Natural killer cell (primary cell): ENCODE measurements around the gene TWSG1. TPM values are rescaled to one million over a fixed set of nuclear protein-coding genes. Genes with fewer than 3 reads are reported as not detected.

Experiments
- ATAC-seq, 3 donors: fragments of 150-1000 bp in 2 of 3; fragments of 200-7000 bp in 1 of 3; cut with Tn5 transposase; 1 replicate in 1 of 3; 2 replicates in 2 of 3; pipeline ENCODE4 v1.10.0; 2021; ENCODE audit warnings: mild to moderate bottlenecking in 2 of 3, moderate library complexity in 2 of 3
- DNase-seq, 2 donors: peaks; one replicate each; pipeline versions ENCODE4 v3.0.0 to v3.0.0-alpha.2; 2013 to 2021; ENCODE audit warnings: mixed read lengths in 1 of 2
- H3K27ac ChIP-seq: one replicate; pipeline ENCODE4 v1.5.1; 2013; ENCODE audit warnings: mild to moderate bottlenecking, low read length
- H3K27me3 ChIP-seq: one replicate; pipeline ENCODE4 v1.6.1; 2013; ENCODE audit warnings: low read length; ENCODE audit not compliant: control insufficient read depth, insufficient read depth
- H3K36me3 ChIP-seq: one replicate; pipeline ENCODE4 v1.6.1; 2013; ENCODE audit warnings: low read length; ENCODE audit not compliant: control insufficient read depth, insufficient read depth
- H3K4me1 ChIP-seq: one replicate; pipeline ENCODE4 v1.6.1; 2013; ENCODE audit warnings: low read length; ENCODE audit not compliant: control insufficient read depth, insufficient read depth
- H3K4me3 ChIP-seq: one replicate; pipeline ENCODE4 v1.5.1; 2013; ENCODE audit warnings: low read length
- H3K9me3 ChIP-seq: one replicate; pipeline ENCODE4 v1.6.1; 2013; ENCODE audit warnings: low read length; ENCODE audit not compliant: control insufficient read depth, insufficient read depth
- H3K27ac Mint-ChIP-seq, 2 donors: one replicate each; pipeline ENCODE4 v1.8.0; 2022; ENCODE audit warnings: mild to moderate bottlenecking in 2 of 2, mixed read lengths in 2 of 2, moderate library complexity in 1 of 2
- H3K27me3 Mint-ChIP-seq, 2 donors: one replicate each; pipeline ENCODE4 v1.8.0; 2022; ENCODE audit warnings: low read depth in 2 of 2, mixed read lengths in 2 of 2
- H3K36me3 Mint-ChIP-seq: one replicate; pipeline ENCODE4 v1.8.0; 2022; ENCODE audit warnings: mixed read lengths
- H3K4me1 Mint-ChIP-seq, 2 donors: one replicate each; pipeline ENCODE4 v1.8.0; 2022; ENCODE audit warnings: mixed read lengths in 2 of 2
- H3K4me3 Mint-ChIP-seq: one replicate; pipeline ENCODE4 v1.8.0; 2022; ENCODE audit warnings: mild to moderate bottlenecking, moderate library complexity, mixed read lengths
- H3K9me3 Mint-ChIP-seq, 2 donors: one replicate each; pipeline ENCODE4 v1.8.0; 2022; ENCODE audit warnings: mixed read lengths in 2 of 2
- CTCF ChIP-seq: fragments of 200-600 bp; IDR thresholded peaks from one replicate; pipeline ENCODE4 v1.8.0; 2022; ENCODE audit warnings: antibody characterized with exemption
- WGBS: methylation state at CpG from one replicate; pipeline ENCODE4 v1.1.7; 2013; ENCODE audit warnings: missing lambda C conversion rate; ENCODE audit not compliant: insufficient coverage; 5-methylcytosine and 5-hydroxymethylcytosine counted together
- intact Hi-C: fragments of 100-400 bp; cut with micrococcal nuclease; formaldehyde crosslinking; loops from one replicate; pipeline ENCODE4 v1.14.2; 2022
- total RNA-seq, 4 donors: library from RNA; stranded (reverse); fragments of 120-200 nt in 1 of 4; gene quantifications; one replicate each; pipeline versions ENCODE4 v1.2.3 to v1.2.4, GENCODE V29; 2013 to 2022

The TWSG1 gene
- total RNA-seq, 3 donors from 2014 or later (not counting 1 experiment from before 2014, with no cell fraction given) = 3.4 to 7.3 (median 5.6) TPM

DNA sequence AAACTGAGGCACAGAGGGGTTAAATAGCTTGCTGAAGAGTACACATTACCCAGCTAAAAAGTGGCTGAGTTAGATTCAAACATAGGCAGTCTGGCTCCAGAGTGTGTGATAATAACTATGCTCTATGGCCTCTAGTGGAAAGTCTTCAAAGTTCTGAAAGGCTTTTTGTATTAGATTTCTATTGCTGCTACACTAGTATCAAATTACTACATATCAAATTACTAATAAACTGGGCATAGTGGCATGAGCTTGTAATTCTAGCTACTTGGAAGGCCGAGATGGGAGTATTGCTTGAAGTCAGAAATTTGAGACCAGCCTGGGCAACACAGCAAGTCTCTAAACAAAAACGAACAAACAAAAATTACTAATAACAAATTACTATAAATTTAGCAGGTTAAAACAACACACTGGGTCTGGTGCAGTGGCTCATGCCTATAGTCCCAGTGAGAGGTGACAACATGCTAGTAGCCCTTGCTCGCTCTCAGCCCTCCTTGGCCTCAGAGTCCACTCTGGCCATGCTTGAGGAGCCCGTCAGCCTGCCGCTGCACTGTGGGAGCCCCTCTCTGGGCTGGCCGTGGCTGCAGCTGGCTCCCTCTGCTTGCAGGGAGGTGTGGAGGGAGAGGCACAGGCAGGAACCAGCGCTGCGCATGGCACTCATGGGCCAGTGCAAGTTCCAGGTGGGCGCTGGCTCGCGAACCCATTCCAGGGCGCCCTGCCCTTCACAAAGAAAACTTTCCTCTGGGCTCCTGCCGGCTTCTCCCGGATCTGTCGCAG, 38.2 kb upstream of the TWSG1 start:
- Mint-ChIP-seq H3K27ac (no peak overlapping the region), H3K27me3 (no peaks in the 10 kb centered on the region), H3K4me3 (no peak overlapping the region), H3K36me3 (peaks cover 5% of the 10 kb centered on the region), H3K9me3 (peaks cover 0 to 3% of the 10 kb centered on the region in 2 donors), H3K4me1 (no peaks in the 10 kb centered on the region)
- no peaks in the 10 kb centered on the region for H3K27me3 ChIP-seq
- intact Hi-C loops = no loop called here
- DNase-seq (no peak), ATAC-seq (no peak)
- no peak overlapping the region for H3K4me3 ChIP-seq
- peaks cover 5% of the 10 kb centered on the region for H3K9me3 ChIP-seq
- TF ChIP-seq CTCF = no peak
- no peaks in the 10 kb centered on the region for H3K4me1 ChIP-seq
- H3K36me3 ChIP-seq = no peaks in the 10 kb centered on the region
- 96% methylated on average over 15 of the region's 15 CpGs for WGBS
- H3K27ac ChIP-seq = no peak overlapping the region

DNA sequence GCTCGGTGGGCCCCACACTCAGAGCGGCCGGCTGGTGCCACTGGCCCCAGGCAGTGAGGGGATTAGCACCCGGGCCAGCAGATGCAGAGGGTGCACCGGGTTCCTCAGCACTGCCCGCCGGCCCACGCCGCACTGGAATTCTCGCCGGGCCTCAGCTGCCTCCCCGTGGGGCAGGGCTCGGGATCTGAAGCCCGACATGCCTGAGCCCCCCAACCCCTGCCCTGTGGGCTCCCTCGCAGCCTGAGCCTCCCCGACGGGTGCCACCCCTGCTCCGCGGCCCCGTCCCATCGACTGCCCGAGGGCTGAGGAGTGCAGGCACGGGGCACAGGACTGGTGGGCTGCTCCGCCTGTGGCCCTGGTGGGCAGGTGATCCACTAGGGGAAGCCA, 37.6 kb upstream of the TWSG1 start:
- no peak for ATAC-seq
- no peak for DNase-seq
- H3K27ac Mint-ChIP-seq = no peak overlapping the region
- H3K4me1 ChIP-seq = no peaks in the 10 kb centered on the region
- no peaks in the 10 kb centered on the region for H3K27me3 Mint-ChIP-seq
- no peak for TF ChIP-seq CTCF
- 96% methylated on average over 24 of the region's 24 CpGs for WGBS
- H3K4me1 Mint-ChIP-seq = no peaks in the 10 kb centered on the region
- intact Hi-C loops = no loop called here
- peaks cover 5% of the 10 kb centered on the region for H3K9me3 ChIP-seq
- H3K36me3 ChIP-seq = no peaks in the 10 kb centered on the region
- no peaks in the 10 kb centered on the region for H3K27me3 ChIP-seq
- H3K9me3 Mint-ChIP-seq = peaks cover 0 to 4% of the 10 kb centered on the region in 2 donors
- H3K36me3 Mint-ChIP-seq = peaks cover 8% of the 10 kb centered on the region
- H3K4me3 ChIP-seq = no peak overlapping the region
- H3K4me3 Mint-ChIP-seq = no peak overlapping the region
- no peak overlapping the region for H3K27ac ChIP-seq

GRCh38 chr18:9304388-9305070, 30.0 kb upstream of the TWSG1 start:
- H3K4me1 Mint-ChIP-seq = no peaks in the 10 kb centered on the region
- no peaks in the 10 kb centered on the region for H3K36me3 ChIP-seq
- peaks cover 3% of the 10 kb centered on the region for H3K27me3 ChIP-seq
- 95% methylated on average over 6 of the region's 6 CpGs for WGBS
- H3K4me1 ChIP-seq = no peaks in the 10 kb centered on the region
- DNase-seq = no peak
- peaks cover 27% of the 10 kb centered on the region for H3K36me3 Mint-ChIP-seq
- peaks cover 14 to 18% of the 10 kb centered on the region in 2 donors for H3K9me3 Mint-ChIP-seq
- intact Hi-C loops = no loop called here
- TF ChIP-seq CTCF = no peak
- H3K4me3 Mint-ChIP-seq = no peak overlapping the region
- H3K9me3 ChIP-seq = peaks cover 11% of the 10 kb centered on the region
- H3K27me3 Mint-ChIP-seq = peaks cover 8 to 15% of the 10 kb centered on the region in 2 donors
- no peak overlapping the region for H3K4me3 ChIP-seq
- H3K27ac ChIP-seq = no peak overlapping the region
- H3K27ac Mint-ChIP-seq = no peak overlapping the region
- ATAC-seq = no peak
